HG03558 (cell line): ENCODE results near the gene LAMA1.
A peak's percentile ranks its signal among the peaks of the same experiment; 100 is the strongest.

Source experiments
- ATAC-seq: cut with Tn5 transposase; IDR thresholded peaks from one replicate; pipeline ENCODE4 v1.9.1; 2021; ENCODE audit warnings: moderate number of reproducible peaks; ENCODE audit not compliant: unreplicated experiment; ENCODE audit errors: extremely low read depth

Gene LAMA1

GRCh38 chr18:7116001-7116730, 1.4 kb downstream of the LAMA1 start:
- ATAC-seq: no peak

- ATAC-seq: no peak
These were observed 4.7 kb downstream of the LAMA1 start for GRCh38 chr18:7112936-7113335.

- no peak for ATAC-seq
These were observed 6.5 kb downstream of the LAMA1 start for GRCh38 chr18:7111134-7111533.

- no peak for ATAC-seq
These were observed 11.7 kb downstream of the LAMA1 start for GRCh38 chr18:7105943-7106342.

DNA sequence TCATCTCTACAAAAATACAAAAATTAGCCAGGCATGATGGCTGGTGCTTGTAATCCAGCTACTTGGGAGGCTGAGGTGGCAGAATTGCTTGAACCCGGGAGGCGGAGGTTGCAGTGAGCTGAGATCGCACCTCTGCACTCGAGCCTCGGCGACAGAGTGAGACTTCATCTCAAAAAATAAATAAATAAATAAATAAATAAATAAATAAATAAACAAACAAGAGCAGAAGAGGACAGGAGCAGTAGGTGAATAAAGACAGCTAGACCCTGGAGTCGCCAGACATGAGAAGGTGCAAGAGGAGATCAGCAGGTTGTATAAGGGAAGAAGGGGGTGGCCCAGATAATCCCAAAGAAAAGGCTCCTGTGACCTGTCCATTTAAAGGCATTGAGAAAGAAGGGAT, 12.3 kb downstream of the LAMA1 start:
- no peak for ATAC-seq

- ATAC-seq: no peak
These were observed 12.9 kb downstream of the LAMA1 start for GRCh38 chr18:7104649-7105048.

- ATAC-seq: no peak
These were observed 15.5 kb downstream of the LAMA1 start for GRCh38 chr18:7102131-7102530.

DNA sequence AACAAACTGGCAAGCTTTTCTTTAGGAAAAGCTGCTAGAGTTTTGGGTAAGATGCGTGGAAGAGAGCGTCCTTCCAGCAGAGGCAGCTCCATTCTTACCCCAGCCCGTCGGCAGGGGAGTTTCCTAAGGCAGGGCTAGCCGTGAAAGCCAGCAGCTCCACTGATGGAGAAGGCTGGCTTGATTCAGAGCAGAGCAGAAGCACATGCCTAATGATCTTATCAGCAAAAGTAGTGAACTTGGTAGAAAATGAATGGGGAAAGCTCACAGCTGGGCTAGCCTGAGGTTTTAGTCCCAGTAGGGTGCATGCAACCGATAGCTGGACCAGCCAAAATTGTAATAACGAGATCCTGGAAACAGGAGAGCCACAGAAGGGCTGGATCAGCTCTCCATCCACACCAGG, 20.8 kb downstream of the LAMA1 start:
- no peak for ATAC-seq

DNA sequence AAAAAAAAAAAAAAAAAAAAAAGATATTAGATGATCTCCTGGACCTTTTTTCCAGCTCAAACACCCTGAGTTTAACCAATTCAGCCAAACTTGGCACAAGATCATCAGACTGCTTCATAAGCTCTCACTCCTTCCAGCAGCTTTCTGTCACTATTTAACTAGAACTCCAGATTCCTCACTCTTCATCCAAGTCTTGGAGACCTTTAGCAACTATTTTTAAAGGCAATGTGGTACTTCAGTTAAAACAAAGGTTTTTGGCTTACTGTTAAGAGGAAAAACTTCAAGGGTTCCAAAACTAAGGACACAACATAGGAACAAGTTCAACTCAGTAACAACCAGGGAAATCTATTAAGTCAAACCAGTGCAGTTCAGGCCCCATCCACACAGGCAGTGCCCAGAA, 23.2 kb downstream of the LAMA1 start:
- ATAC-seq: no peak

GRCh38 chr18:7090771-7091170, 26.8 kb downstream of the LAMA1 start:
- ATAC-seq: no peak

DNA sequence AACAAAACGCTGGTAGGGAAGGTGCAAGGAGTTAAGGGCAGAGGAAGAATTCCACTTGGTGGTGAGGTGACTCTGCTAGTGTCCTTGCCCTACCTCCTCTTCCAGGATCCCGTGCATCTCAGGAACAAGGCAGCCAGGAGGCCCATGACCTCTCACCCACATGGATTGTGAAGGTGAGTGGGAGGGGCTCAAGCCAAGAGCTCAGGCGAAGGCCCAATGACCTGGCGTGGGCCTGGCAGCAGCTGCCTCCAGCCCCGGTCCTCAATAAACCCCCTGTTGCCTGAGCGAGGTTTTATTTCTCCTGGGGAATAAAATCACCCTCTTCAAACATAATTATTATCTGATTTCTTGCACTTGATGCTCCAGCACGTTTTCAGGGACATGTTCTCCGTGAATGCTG, 28.2 kb downstream of the LAMA1 start:
- ATAC-seq: no peak

- ATAC-seq: peak; percentile 46
These were observed 33.2 kb downstream of the LAMA1 start for GRCh38 chr18:7084080-7085065.

GRCh38 chr18:7082671-7083070, 34.9 kb downstream of the LAMA1 start:
- ATAC-seq: no peak

DNA sequence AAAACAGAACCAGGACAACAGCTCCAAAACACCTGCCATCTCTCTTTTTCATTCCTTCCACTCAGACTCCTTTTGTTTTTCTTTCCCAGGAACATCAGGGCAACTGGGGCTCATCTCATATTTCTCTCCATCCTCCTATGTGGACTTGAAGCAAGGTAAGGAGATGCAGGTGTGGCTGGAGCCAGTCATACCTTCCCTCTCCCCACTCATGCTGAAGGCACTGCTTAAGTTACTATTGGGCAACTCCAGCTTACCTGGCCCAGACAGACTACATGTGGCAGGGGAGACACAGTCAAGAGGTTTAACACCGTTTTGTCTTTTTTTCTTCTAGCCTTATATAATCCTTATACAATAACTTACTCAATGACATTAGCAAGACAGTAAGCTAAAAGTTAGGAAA, 38.4 kb downstream of the LAMA1 start:
- ATAC-seq: no peak

DNA sequence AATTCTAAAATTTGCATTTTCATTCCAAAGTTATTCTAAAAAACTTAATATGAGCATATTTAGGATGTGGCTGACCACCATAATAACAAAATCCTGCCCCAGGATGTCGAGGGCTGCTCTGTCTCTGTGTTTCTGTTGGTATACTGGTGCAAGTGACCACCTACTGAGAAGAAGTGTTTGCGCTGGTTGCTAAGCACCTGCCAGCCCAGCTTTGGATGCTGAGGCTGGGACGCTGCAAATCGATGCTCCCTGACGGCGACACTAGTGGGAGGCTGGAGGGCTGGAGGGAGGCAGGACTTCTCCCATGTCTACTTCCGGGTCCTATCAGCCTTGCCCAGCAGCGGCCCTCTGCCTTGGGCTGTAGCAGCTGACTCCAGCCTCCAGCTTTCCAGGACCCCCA, 45.0 kb downstream of the LAMA1 start:
- no peak for ATAC-seq

DNA sequence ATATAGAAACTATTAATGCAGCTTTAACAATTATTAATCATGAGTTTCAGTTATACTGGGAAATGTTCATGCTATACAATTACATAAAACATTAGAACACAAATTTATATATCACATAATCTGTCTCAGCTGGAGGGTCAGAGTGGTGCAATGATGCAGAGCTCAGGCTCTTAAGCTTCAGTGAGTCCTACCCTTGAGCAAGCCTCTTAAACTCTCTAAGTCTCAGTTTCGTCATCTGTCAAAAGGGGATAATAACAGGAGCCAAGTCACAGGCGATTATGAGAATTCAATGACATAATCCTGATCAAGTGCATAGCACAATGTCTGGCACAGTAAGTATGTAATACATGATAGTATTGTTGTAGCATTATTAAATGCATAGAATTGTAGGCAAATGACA, 46.0 kb downstream of the LAMA1 start:
- no peak for ATAC-seq

DNA sequence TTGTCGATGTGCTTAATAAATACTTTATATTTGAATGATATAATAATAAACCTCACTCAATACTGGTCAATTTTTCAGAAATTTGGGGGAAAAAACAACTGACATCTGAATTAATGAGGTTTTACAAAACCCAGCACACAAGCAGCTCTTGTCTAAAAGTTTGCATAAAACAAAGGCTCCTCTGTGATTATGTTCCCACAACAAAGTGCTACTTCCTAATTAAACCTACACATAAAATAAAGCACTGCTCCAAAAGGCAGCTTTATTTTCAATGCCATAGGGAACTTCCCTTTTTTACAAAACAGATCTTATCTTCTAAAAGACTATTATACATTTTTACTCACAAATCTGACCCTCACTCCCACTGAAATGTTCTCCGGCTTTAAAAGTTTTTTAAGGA, 47.1 kb downstream of the LAMA1 start:
- no peak for ATAC-seq

DNA sequence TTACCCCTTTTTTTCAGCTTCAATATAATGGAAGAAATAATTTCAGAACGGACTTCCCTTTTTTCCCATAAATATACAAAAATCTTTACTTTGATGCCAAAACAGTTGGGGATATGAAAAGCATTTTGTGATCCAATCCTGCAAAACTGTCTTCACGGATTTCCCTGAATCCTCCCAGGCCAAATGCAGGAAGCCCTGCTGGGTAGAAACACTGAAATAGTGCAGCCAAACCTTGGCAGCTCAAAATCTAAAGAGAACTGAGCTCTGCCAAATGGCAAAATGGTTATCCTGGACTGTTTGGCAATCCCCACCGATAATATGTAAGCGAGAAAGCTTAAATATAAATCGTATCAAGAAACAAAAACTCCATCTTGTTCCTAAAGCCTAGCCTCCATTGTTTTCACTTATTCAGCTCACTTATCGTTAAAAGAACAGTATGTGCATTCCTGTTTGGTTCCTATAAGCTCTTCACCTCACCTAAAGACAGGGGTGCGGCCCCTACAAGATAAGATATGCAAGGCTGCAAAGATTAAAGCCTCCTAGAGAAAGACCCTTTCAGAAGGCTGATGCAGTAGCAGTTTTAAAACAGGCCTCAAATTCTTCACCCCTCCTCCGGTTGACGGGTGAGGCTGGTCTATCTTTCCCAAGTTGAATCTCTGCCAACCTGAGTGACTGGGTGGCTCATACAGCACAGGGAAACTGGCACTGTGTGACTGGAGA, 48.6 kb downstream of the LAMA1 start:
- ATAC-seq: no peak

GRCh38 chr18:7066965-7067555, 50.5 kb downstream of the LAMA1 start:
- ATAC-seq: no peak

DNA sequence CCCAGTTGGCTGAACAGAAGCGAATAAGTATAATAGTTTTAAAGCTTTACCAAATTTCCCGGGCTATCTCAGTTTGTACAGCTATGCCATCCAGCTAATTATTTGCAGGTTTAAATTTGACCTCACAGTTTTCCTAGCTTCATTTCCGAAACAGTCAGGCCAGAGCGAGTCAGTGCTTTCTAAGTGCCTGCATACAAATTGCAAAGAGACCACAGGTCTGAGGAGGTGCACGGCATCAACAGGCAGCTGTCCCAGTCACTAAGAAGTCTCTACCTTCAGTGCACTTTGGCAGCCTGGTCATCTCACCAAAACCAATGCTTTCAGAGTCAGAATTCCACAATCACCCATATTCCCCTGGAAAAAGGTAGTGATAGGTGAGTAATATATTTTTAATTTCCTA, 51.9 kb downstream of the LAMA1 start:
- no peak for ATAC-seq
